Ascending aorta (tissue), 2 donors: Measurements from ENCODE around the gene GABBR2. TPM values are rescaled to one million over a fixed set of nuclear protein-coding genes. Genes with fewer than 3 reads are reported as not detected.

Source experiments
- DNase-seq, 2 donors: peaks; one replicate each; pipeline ENCODE4 v3.0.0-alpha.2; 2019; ENCODE audit warnings: low spot score in 2 of 2
- H3K27ac ChIP-seq, 2 donors: fragments of 200-600 bp; sonication (generic); one replicate each; pipeline ENCODE4 v1.5.1; 2016 to 2017; ENCODE audit warnings: mild to moderate bottlenecking in 1 of 2
- H3K27me3 ChIP-seq: fragments of 200-600 bp; sonication (generic); one replicate; pipeline ENCODE4 v1.5.1; 2017
- H3K36me3 ChIP-seq, 2 donors: fragments of 200-600 bp; sonication (generic); one replicate each; pipeline ENCODE4 v1.5.1; 2016
- H3K4me1 ChIP-seq, 2 donors: fragments of 200-600 bp; sonication (generic); one replicate each; pipeline ENCODE4 v1.5.1; 2016 to 2017; ENCODE audit warnings: mild to moderate bottlenecking in 1 of 2
- H3K4me3 ChIP-seq, 2 donors: fragments of 200-600 bp; sonication (generic); one replicate each; pipeline ENCODE4 v1.5.1; 2016 to 2017; ENCODE audit warnings: mild to moderate bottlenecking in 1 of 2
- H3K9me3 ChIP-seq, 2 donors: fragments of 200-600 bp; sonication (generic); one replicate each; pipeline ENCODE4 v1.5.1; 2016
- CTCF ChIP-seq, 3 experiments: fragments of 200-600 bp in 2 of 3; fragments of 450-650 bp in 1 of 3; sonication (generic) in 2 of 3; IDR thresholded peaks; one replicate each; pipeline ENCODE4 v1.5.1; 2016 to 2019; ENCODE audit warnings: antibody characterized with exemption in 3 of 3, mild to moderate bottlenecking in 1 of 3, moderate library complexity in 1 of 3
- intact Hi-C: fragments of 100-400 bp; cut with DNase I; formaldehyde crosslinking; loops from one replicate; pipeline ENCODE4 v1.15.1; 2023
- total RNA-seq: library from RNA; depleted of rRNA; stranded (reverse); fragments of >200 nt; gene quantifications from one replicate; pipeline ENCODE4 v1.1.0, GENCODE V29; 2016

Gene GABBR2
- total RNA-seq, 1 donor from 2014 or later, result not detected

- no peak for TF ChIP-seq CTCF (IDR thresholded peaks at IDR 0.05)
- no peaks in the 10 kb centered on the region for H3K27me3 ChIP-seq
These were observed 393.7 kb downstream of the GABBR2 start for GRCh38 chr9:98315067-98315453.

GRCh38 chr9:98314381-98315066 is 394.2 kb downstream of the GABBR2 start:
- no peak overlapping the region for H3K27ac ChIP-seq
- no peaks in the 10 kb centered on the region for H3K4me1 ChIP-seq
- H3K36me3 ChIP-seq, result no peaks in the 10 kb centered on the region
- no peak overlapping the region for H3K4me3 ChIP-seq
- DNase-seq, result no peak
- H3K27me3 ChIP-seq, result no peaks in the 10 kb centered on the region
- TF ChIP-seq CTCF (IDR thresholded peaks at IDR 0.05), result no peak
- intact Hi-C loops, result loop anchor here (5.0 kb wide), 1 partner anchor 463 kb away; no protein-coding TSS in a partner anchor
- no peaks in the 10 kb centered on the region for H3K9me3 ChIP-seq

More at GRCh38 chr9:98315067-98315453, 393.7 kb downstream of the GABBR2 start:
- Histone ChIP-seq H3K4me1 (no peaks in the 10 kb centered on the region), H3K36me3 (no peaks in the 10 kb centered on the region), H3K9me3 (no peaks in the 10 kb centered on the region), H3K4me3 (no peak overlapping the region), H3K27ac (no peak overlapping the region)
- no peak for DNase-seq
- intact Hi-C loops, result loop anchor here (5.0 kb wide), 1 partner anchor 462 kb away; no protein-coding TSS in a partner anchor

- H3K27me3 ChIP-seq, result no peaks in the 10 kb centered on the region
- no peak overlapping the region for H3K4me3 ChIP-seq
- DNase-seq, result no peak
- TF ChIP-seq CTCF (IDR thresholded peaks at IDR 0.05), result no peak
- H3K9me3 ChIP-seq, result no peaks in the 10 kb centered on the region
- no peaks in the 10 kb centered on the region for H3K4me1 ChIP-seq
- no peaks in the 10 kb centered on the region for H3K36me3 ChIP-seq
- intact Hi-C loops, result no loop called here
- H3K27ac ChIP-seq, result no peak overlapping the region
These were observed 396.4 kb downstream of the GABBR2 start for GRCh38 chr9:98312365-98312764.

- Histone ChIP-seq H3K4me1 (no peaks in the 10 kb centered on the region), H3K27me3 (no peaks in the 10 kb centered on the region), H3K27ac (no peak overlapping the region), H3K4me3 (no peak overlapping the region), H3K9me3 (no peaks in the 10 kb centered on the region), H3K36me3 (no peaks in the 10 kb centered on the region)
- intact Hi-C loops, result no loop called here
- no peak for DNase-seq
- TF ChIP-seq CTCF (IDR thresholded peaks at IDR 0.05), result no peak
These were observed 397.2 kb downstream of the GABBR2 start for GRCh38 chr9:98311541-98311940.

- no peaks in the 10 kb centered on the region for H3K36me3 ChIP-seq
- H3K4me3 ChIP-seq, result no peak overlapping the region
- intact Hi-C loops, result no loop called here
- H3K9me3 ChIP-seq, result no peaks in the 10 kb centered on the region
- H3K27me3 ChIP-seq, result no peaks in the 10 kb centered on the region
- DNase-seq, result no peak
- no peak overlapping the region for H3K27ac ChIP-seq
- no peaks in the 10 kb centered on the region for H3K4me1 ChIP-seq
- no peak for TF ChIP-seq CTCF (IDR thresholded peaks at IDR 0.05)
These were observed 397.9 kb downstream of the GABBR2 start for GRCh38 chr9:98310752-98311392.
